GM18520 (cell line): Measurements from ENCODE around the gene BMP3.
A peak's percentile ranks its signal among the peaks of the same experiment; 100 is the strongest.
"Not testable (repeated sequence)": the region's sequence is repeated elsewhere in the genome, so short reads cannot be mapped to it uniquely, and the experiment has no call there.

Source experiments
- ATAC-seq: cut with Tn5 transposase; IDR thresholded peaks from one replicate; pipeline ENCODE4 v1.9.1; 2021; ENCODE audit not compliant: unreplicated experiment

BMP3 gene

GRCh38 chr4:81030061-81030980, at the start of gene BMP3:
BMP3 (plus strand) TSS chr4:81030708; CDS start chr4:81031285, 577 bp downstream.
- ATAC-seq = no peak

- no peak for ATAC-seq
Measured at GRCh38 chr4:80986011-80986410, 44.5 kb upstream of the BMP3 start.

- peak; percentile 48 for ATAC-seq
Measured at GRCh38 chr4:80989921-80990544, 40.5 kb upstream of the BMP3 start.

- ATAC-seq = no peak
Measured at GRCh38 chr4:80990851-80991250, 39.7 kb upstream of the BMP3 start.

- no peak for ATAC-seq
Measured at GRCh38 chr4:80999943-81000342, 30.6 kb upstream of the BMP3 start.

- ATAC-seq = peak; percentile 96
Measured at GRCh38 chr4:81003597-81004111, 26.9 kb upstream of the BMP3 start.

GRCh38 chr4:81007417-81007816, 23.1 kb upstream of the BMP3 start:
- no peak for ATAC-seq

- not testable (repeated sequence) for ATAC-seq
Measured at GRCh38 chr4:81016566-81016965, 13.9 kb upstream of the BMP3 start.

- no peak for ATAC-seq
Measured at GRCh38 chr4:81019006-81019405, 11.5 kb upstream of the BMP3 start.

- no peak for ATAC-seq
Measured at GRCh38 chr4:81021142-81021944, 9.2 kb upstream of the BMP3 start.

- ATAC-seq = no peak
Measured at GRCh38 chr4:81021981-81022380, 8.5 kb upstream of the BMP3 start.

GRCh38 chr4:81023484-81023883, 7.0 kb upstream of the BMP3 start:
- no peak for ATAC-seq

- no peak for ATAC-seq
Measured at GRCh38 chr4:81030981-81031791, 678 bp downstream of the BMP3 start.

- ATAC-seq = no peak
Measured at GRCh38 chr4:81031796-81032551, 1.5 kb downstream of the BMP3 start.

- ATAC-seq = no peak
Measured at GRCh38 chr4:81032771-81033684, 2.5 kb downstream of the BMP3 start.

- ATAC-seq = no peak
Measured at GRCh38 chr4:81038636-81039350, 8.3 kb downstream of the BMP3 start.

GRCh38 chr4:81039351-81039972, 9.0 kb downstream of the BMP3 start:
- ATAC-seq = no peak
